GM12874 (cell line): ENCODE measurements around the gene FHIP2A.
A peak's percentile ranks its signal among the peaks of the same experiment; 100 is the strongest.

ENCODE experiments used
- TF ChIP-seq, protein P1 (sequence below): IDR thresholded peaks from 2 replicates; pipeline ENCODE4 v1.5.1; 2011; ENCODE audit warnings: low read depth, mild to moderate bottlenecking, control low read depth, low read length, moderate library complexity; ENCODE audit not compliant: insufficient read depth

The FHIP2A gene, protein sequence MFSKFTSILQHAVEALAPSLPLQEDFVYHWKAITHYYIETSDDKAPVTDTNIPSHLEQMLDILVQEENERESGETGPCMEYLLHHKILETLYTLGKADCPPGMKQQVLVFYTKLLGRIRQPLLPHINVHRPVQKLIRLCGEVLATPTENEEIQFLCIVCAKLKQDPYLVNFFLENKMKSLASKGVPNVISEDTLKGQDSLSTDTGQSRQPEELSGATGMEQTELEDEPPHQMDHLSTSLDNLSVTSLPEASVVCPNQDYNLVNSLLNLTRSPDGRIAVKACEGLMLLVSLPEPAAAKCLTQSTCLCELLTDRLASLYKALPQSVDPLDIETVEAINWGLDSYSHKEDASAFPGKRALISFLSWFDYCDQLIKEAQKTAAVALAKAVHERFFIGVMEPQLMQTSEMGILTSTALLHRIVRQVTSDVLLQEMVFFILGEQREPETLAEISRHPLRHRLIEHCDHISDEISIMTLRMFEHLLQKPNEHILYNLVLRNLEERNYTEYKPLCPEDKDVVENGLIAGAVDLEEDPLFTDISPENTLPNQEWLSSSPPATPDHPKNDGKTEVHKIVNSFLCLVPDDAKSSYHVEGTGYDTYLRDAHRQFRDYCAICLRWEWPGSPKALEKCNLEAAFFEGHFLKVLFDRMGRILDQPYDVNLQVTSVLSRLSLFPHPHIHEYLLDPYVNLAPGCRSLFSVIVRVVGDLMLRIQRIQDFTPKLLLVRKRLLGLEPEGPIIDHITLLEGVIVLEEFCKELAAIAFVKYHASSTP

DNA sequence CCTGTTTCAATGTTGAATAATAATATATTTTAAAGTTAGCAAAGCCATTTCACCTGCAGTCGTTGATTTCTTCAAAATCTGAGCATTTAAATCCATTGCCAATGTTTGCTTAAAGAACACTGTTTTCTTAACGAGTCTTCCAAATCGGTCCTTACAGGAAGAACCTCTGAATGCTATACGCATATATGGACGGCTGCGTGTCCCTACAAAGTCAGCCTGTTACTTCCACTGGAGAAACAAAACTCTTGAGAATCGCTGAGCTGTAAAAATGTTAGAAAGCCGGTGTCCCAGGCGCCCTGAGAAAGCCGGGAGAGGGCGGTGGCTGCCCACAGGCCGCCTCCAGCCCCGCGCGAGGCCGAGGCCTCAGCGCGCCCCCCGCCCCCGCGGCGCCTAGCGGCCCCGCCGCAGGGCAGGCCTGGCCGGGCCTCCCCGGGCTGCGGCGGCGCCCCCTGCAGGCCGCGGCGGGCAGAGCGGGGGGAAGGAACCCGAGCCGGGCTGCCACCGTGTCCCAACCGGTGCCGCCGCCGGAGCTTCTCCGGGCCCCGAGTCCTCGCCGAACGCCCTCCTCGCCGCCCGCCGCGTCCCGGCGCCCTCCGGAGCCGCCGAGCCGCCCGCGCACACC is at the start of gene FHIP2A:
TSS of gene FHIP2A (plus strand) at position 488 of the 622 bp plus-strand sequence. CDS start 299 bp downstream, outside the sequence.
- TF ChIP-seq, protein P1, sequence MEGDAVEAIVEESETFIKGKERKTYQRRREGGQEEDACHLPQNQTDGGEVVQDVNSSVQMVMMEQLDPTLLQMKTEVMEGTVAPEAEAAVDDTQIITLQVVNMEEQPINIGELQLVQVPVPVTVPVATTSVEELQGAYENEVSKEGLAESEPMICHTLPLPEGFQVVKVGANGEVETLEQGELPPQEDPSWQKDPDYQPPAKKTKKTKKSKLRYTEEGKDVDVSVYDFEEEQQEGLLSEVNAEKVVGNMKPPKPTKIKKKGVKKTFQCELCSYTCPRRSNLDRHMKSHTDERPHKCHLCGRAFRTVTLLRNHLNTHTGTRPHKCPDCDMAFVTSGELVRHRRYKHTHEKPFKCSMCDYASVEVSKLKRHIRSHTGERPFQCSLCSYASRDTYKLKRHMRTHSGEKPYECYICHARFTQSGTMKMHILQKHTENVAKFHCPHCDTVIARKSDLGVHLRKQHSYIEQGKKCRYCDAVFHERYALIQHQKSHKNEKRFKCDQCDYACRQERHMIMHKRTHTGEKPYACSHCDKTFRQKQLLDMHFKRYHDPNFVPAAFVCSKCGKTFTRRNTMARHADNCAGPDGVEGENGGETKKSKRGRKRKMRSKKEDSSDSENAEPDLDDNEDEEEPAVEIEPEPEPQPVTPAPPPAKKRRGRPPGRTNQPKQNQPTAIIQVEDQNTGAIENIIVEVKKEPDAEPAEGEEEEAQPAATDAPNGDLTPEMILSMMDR = peak; percentile 77

DNA sequence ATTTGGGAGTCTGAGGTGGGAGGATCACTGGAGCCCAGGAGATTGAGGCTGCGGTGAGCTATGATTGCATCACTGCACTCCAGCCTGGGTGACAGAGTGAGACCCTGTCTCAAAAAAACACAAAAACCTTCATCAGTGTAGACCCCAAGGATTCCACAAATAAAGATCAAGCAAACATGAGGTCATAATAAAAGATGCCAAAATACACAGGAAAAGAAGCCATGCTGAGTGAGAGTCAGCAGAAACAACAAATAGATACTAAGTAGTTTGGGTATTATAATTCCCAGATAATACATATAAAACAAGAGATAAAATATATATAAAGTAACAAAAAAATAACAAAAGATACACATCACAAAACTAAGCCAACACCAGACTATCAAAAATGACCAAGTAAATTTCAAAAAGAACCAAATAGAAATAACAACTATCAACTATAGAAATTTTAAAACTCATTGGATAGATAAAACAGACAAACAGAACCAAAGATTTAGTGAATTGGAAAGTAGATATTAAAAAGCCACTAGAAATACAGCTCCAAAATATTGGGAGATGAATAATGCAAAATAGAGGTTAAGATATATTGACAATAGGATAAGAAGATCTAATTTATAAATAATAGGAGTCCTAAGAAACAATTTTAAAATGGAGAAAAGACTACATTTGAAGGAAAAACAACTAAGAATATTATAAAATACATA is 48.9 kb upstream of the FHIP2A start:
- TF ChIP-seq, protein P1 = no peak

DNA sequence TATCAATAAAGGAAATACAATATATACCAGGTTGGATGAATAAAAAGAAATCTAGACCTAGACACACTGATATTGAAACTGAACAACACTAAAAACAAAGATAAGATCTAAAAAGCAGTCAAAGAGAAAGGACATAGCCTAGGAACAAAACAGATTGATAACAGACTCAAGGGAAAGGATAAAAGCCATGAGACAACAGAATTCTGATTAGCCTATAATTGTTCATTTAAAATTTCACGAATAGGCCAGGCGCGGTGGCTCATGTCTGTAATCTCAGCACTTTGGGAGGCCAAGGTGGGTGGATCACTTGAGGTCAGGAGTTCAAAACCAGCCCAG is 48.4 kb upstream of the FHIP2A start:
- TF ChIP-seq, protein P1 = no peak

DNA sequence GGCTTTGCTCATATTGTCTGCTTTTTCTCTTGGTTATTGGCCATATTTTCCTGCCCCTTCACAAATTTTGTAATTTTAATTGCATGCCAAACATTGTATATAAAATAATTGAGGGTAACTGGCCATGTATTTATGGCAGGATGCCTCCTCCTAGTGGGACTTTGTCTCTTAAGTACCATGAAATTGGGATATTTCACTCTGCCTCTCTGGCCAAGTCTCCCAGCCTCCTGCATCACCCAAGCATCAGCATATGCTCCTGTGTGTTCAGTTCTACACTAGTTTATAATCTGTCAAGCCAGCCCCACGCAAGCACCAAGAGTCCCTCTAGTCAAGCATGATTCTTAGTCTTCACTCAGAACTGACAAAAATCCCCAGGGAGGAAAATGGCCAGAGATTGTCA is 44.2 kb upstream of the FHIP2A start:
- TF ChIP-seq, protein P1 = no peak

DNA sequence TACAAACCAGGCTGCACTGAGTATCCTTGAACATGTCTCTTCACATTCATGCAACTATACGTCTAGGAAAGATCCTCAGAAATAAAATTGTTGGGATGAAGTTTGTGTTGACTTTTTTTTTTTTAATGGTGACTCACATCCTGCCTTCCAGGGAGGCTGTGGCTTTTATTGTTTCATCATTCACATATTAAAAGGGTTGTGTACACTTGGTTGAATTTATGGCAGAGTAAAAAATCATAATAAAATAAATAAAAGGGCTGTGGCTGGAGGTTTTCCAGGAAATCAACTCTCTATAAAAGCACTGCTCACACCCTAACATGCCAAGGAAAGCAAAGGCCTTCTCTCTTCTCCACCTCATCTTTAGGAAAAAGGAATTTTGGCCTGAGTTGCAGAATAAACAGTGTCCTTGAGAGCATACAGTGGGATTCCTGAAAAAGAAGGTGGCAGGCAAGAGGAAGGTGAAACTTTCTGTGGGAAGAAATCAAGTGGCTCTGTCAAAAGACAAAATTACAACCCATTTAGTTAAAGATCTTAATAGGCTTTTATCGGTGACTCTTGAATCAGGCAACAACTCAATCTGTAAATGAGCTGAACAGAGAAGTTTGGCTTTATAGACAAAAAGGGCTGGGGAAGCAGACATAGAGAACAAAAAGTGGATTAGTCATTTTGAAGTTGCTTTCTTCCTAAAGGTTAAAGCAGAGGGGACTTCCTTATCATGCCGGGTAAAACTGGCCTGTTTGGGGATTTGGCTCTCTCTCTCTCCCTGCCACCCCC is 41.6 kb upstream of the FHIP2A start:
- TF ChIP-seq, protein P1 = no peak

DNA sequence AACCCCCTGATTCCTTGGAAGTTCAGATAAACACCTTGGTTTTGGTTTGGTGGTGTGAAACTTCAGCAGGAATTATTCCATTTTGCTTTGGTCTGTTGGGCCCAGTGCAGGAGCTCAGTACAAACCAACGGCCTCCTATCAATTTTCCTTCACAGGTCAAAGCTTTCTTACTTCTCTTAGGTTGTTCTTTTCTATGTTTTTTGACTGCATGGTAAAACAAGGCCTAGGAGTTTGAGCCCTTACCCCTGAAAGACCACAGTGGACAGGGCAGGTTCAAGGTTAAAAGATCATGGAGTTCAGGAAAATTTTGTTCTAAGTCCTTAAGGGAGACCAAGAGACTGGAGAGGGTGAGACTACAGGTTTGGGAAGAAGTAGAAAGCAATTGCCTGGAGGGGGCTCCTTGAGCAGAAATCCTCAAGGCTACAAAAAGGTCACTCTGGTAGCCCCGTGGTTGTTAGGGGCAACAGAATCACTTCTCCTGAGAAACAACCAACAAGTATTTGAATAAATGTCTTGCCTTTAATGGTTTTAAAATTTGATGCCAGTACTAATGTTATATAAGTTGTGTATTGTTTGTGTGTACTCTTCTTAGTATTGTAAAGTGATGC is 40.9 kb upstream of the FHIP2A start:
- TF ChIP-seq, protein P1 = no peak
